ENCODE measurements around the gene SKAP1.
"Not testable (repeated sequence)": the region's sequence is repeated elsewhere in the genome, so short reads cannot be mapped to it uniquely, and the experiment has no call there.

SKAP1 gene

DNA sequence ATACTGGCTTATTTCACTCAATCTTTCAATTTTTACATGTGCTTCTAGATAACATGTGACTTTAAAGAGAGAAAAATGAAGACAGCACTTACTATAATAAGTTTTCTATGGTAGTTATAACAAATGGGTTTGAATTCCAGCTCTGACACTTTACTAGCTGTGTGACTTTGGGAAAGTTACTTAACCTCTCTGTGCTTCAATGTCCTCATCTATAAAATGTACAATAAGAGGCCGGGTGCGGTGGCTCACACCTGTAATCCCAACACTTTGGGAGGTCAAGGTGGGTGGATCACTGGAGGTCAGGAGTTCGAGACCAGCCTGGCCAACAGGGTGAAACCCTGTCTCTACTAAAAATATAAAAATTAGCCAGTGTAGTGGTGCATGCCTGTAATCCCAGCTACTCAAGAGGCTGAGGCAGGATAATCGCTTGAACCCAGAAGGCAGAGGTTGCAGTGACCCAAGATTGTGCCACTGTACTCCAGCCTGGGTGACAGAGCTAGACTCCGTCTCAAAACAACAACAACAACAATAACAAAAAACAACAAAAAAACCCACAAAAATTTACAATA is 184.5 kb downstream of the SKAP1 start:
- DNase-seq (ENCODE audit: low spot score): not testable (repeated sequence)

DNA sequence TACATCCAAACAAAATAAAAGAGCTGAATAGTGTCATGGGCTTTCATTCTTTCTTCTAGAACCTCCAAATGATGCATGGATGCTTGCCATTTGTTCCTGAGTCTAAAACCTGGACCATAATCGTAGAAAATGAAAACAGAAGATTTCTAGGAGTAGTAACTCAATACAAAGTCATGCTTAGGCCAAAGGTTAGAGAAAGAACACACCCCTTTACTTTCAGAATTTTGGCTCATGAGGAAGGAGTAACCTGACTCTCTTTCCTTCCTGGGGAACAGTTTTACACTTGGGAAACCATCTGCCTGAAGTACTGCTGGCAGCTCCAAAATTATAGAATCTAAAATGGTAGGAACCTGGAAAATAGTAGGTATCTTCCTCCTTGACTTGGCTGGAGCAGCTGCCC is 185.2 kb downstream of the SKAP1 start:
- DNase-seq (ENCODE audit: low spot score): no peak

DNA sequence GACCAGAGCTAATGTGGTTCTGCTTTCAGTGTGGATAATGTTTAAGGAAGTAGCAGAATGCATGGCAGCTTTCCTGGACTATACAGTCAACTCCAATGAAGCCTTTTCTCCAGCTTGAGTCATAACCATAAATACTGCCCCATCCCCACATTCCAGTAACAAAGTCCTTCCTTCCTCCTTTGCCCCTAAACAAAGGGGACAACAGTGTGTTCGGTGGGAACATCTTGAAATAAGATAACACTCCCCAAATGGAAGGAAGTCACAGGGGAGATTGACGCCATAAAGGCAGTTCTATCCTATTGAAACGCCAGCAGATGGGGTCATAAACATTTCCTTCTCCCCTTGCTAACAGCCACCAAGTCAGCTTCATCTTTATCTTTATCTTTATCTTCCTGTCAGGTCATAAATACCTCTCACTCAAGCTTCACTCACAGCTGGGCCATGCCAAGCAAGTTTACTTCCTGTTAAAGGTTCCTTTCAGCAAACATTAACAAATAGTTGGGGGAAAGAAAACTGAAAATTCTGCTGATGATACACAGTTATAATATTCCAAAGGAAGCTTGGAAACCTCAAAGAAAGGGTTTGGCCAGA is 185.8 kb downstream of the SKAP1 start:
- DNase-seq (ENCODE audit: low spot score): no peak

DNA sequence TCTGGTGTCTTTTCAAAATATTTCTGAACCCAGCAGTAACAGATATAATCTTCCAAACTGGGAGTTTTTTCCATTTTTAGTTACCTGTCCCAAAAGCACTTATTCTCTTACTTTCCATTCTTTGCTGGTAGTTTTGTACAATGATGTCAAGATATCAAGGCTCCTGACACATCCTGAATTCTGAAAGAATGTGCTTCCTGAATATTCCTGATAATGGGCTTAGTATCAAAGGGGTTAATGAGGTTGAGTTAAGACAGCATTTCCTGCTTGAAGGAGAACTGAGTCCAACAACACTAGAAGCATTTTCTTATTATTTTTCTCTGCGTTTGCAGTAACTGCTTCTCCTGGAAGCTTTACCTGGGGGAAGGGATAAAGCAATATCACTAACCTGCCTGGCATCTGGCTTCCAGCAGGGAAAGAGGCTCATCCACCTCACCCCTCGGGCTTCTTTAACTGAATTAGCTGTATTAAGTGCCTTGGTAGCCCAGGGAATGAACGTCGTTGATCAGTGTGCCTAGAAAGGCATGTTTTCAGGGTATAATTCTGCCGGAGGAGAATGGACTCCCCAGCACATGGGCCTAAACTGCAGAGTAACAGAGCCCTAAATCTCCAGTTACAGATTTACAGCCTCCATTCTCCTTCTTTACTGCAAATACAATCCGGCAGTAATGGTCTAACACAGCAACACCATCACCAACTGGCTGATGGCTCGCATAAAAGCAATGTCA is 188.1 kb downstream of the SKAP1 start:
- DNase-seq (ENCODE audit: low spot score): no peak

DNA sequence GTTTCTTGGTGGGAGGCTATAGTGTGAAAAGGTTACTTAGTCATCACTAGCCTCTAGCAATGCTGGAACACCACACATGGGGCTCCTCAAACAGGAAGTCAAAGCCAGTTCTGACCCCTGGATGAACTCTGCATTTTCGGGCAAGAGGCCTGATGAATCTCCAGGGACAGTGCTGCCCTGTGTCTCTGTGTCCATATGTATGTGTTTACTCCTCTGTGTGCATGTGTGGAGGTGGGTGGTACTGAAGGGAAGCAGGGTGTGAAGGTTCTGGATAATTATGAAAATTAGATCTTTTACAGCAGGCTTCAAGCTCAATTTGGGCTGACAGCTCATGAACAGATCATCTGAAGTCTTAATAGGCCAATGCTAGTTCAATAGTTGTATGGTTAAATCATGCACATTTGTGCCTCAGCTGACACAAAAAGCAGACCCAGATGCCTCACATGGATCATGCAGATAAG is 188.9 kb downstream of the SKAP1 start:
- DNase-seq (ENCODE audit: low spot score): no peak

DNA sequence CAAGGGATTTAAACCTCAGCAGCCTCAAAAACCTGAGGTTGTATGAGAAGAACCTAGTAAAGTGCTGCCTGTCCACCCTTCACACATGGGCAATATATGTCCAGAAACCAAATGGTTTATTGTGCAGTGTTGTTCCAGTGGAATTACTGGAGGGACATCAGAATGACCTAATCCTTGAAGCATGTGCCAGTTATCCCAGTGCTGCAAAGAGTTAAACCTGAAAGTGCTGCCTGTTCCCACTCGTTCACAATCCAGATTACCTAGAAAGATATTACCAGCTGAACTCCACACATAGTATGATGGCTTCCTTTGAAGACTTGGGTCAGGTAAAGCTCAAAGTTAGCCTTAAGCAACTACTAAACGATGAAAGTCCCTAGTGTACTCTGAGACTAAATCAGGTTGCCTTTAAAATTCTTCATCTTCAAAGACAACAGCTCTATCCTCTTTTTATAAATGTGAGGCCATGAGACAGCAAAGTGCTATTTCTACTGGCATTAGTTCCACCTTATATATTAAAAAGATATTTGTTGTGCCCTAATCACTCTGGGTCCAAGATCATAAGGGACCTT is 189.4 kb downstream of the SKAP1 start:
- no peak for DNase-seq (ENCODE audit: low spot score)

DNA sequence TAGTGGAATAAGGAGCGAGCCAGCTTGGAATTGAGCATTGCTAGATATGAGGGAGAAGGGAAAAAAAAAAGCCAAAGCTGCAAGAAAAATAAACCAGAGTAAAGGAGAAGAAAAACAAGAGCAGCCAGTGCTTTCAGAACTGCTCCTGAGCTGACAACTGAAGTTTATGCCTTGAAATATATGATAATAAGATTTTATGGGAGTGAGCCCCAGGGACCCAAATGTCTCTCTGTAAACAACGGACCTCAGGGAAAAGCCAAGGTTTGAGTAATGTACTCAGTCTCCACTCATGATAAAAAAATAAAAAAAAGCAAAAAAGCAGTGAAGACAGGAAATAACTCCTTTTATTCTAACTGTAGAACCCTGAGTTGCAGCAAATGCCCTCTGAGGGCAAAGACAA is 189.9 kb downstream of the SKAP1 start:
- no peak for DNase-seq (ENCODE audit: low spot score)

DNA sequence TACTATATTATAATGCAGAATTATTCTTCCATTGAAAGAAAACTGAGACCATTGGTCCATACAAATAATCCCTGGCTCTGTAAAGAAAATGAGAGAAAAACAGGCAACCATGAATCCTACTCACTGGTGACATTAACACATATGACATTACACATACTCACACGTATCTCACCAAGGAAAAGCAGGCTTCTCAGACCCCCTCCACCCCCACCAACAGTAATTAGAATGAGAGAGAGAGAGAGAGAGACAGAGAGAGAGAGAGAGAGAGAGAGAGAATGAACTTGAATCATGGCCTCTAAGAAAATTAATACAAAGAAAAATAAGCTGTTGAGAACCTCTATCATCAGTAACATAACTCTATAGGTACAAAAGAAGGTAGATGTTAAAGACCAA is 190.4 kb downstream of the SKAP1 start:
- DNase-seq (ENCODE audit: low spot score): no peak

DNA sequence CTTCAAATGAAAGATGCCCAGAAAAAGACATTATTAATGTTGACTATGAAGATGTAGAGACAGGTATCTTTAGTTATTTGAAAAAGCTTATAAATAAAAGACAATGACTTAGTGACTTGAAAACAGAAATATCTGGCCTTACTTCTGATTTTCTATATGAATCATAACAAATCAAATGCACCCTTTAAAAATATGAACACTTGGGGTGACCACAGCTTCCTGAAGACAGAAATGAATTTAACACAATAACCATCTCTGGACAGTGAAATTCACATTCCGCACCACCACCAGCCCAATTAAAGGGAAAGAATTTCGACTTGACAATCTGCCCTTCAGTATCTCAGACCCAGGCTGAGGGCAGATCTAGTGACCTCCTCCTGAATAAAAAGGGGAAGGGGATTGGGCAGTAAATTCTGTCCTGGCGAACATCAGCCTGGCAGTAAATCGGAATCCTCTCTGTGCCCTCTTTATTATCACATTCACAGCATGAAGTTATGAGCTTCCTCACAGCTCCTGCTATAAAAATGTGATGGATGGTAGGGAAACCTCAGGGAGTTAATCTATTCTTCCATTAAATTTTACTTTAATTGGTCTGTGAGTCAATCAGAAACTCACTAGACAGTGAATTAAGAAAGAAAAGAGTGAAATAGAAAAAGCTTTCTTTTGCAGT is 190.9 kb downstream of the SKAP1 start:
- DNase-seq (ENCODE audit: low spot score): no peak

DNA sequence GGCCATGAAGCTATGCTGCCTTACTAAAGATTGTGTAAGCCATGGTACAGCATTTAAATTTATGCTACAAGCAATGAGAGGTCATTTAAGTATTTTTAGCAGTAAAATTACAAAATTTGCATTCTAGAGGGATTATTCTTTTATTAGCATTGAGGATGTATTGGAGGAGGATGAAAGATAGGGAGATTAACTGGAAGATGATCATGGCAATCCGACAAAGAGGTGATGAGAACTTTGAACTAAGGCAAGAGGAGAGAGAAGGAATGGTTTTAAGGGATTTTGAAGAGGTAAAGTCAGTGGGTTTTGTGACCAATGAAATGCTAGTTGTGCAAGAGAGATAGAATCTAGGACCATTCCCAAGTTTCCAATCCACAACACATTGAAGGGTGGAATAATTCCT is 192.6 kb downstream of the SKAP1 start:
- DNase-seq (ENCODE audit: low spot score): no peak

DNA sequence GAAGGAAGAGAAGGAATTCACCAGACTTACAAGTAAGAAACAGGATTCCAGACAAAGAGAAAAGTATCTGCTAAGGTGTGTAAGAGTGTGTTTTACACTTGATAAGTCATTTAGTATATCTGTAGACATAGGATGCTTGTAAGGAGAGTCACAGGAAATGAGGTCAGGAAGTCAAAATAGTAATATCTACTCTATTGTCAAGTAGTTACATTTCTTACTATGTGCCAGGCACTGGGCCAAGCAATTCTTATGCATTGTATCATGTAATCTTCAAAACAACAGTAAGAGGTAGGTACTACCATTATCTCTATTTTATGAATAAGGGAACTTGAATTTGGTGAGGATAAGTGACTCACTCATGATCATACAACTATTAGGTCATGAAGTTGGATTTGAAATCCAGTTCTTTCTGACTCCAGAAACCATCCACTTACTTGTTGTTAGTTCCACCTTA is 193.3 kb downstream of the SKAP1 start:
- DNase-seq (ENCODE audit: low spot score): no peak

DNA sequence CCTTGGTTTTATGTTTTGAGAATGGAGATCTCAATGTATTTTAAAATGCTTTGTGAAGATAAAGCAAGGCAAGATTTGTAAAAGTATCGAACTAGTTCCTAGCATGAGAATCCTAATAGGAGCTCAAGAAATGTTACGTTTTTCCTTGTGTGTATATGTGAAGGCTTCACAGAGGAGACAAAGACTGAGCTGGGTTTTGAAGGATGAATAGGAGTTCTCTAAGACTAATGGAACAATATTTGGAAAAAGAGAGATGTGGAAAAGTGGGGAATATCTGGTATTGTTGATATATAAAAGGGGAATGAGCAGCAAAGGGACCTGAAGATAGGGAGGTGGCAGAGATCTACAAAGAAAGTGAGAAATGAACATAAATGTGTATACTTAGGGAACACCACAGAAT is 195.1 kb downstream of the SKAP1 start:
- no peak for DNase-seq (ENCODE audit: low spot score)

DNA sequence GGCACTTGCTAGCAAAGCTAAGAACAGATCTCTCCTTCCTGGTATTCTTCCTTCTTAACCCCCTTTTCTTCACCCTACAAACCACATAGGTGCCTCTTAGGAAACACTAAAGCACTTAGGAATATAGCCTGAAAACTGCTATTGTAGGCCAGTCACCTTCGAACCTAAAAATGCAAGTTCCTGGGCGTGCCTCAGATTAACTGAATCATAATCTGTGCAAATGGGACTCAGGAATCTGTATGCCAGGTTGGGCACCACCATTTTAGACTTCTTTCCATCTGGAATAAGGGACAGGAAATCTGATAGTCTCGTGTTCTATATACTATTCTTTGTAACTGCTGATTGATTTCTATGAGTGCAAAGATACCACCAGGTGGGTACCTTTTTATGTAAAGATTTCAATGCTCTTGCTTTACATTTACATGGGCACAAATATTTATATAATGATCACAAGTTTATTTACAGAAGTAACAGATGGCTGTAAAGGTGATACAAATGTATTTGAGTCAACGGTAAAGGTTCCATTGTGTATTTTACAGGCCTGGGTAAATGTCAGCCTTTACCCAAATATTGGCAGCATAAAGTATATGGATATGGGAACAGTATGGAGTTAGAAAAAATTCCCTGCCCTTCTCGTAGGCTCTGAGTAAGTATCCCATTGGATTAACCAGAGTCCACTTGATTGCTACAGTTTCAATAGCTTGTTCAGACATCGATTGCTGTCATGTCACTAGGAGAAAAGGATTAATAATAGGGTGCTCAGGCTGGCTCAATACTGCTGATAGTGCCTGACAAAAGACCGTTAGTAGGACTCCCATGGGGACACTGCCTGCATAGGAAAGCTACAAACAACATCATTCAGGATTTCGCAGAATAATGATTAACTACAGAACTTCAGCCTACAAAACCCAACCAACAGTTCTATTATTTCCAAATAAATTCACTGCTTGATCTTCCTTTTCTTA is 197.7 kb downstream of the SKAP1 start:
- no peak for DNase-seq (ENCODE audit: low spot score)

DNA sequence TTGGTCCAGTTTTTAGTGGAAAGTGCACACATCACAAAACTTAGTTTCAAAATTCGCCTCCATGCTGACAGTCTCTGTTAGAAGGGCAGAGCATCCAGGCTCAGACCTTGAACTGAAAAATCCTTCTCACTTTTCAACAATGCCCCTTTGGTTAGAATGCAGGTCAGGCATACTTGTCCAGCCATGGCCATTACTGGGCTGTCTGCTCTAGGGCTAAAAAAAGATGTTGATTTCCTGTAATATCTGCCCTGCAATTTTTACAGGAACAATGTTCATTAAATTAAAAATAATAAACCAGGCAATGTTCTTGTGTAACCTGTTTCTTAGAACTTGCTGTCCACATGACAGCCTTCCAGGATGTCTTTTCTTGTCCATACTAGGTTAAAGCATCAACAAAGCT is 200.1 kb downstream of the SKAP1 start:
- DNase-seq (ENCODE audit: low spot score): no peak

DNA sequence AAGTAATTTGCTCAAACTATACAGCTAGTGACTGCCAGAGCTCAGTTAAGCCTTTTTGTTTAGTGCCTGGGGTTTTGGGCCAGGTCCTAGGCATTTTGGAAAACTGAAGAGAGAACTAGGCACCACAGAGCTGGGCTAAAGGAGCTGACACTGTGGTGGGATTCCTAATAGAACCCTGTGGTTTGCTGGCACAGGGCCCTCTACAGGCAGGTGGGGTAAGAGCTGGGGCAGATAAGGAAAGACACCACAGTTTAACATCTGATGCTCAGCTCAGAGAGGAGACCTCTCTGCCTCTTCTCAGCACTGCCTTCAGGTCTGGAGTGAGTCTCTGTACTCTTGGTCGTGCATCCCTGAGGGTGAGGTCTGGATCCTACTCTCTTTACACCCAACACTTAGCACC is 201.3 kb downstream of the SKAP1 start:
- no peak for DNase-seq (ENCODE audit: low spot score)

DNA sequence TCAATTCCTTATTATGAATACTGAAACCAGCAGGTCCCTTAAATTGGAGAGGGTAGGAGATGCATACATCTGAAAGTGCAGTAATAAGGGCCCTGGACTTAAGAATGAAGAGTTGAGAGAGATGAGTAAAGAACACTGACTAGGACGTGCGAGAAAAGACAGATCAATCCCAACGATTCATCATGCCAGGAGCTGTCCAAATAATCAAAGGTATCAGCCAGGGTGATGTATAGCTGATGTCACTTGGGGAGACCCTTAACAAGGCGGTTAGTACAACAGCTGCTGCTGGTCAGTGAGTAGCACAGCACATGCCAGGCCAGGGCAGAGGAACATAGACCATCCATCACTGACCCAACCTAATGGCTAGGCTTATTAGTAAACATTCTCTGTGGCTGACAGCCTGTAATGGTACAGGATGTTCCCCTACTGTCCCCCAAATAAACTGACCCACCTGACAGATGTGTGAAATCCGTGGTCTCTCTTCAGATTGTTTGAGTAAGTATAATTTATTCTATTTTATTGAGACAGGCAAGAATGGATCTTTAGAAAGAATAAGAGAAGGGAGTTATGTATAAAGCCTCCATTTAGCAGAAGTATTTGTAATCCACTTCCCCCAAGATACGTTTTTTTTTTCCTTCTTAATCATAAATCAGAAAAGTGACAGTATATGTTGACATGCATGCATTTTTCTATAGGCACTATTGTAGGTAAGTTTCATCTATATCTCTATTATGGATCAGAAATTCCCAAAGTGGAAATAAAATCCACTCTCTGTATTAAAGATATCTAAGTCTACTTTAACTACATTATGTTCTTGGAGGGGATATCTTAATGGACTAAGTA is 204.1 kb downstream of the SKAP1 start:
- no peak for DNase-seq (ENCODE audit: low spot score)

DNA sequence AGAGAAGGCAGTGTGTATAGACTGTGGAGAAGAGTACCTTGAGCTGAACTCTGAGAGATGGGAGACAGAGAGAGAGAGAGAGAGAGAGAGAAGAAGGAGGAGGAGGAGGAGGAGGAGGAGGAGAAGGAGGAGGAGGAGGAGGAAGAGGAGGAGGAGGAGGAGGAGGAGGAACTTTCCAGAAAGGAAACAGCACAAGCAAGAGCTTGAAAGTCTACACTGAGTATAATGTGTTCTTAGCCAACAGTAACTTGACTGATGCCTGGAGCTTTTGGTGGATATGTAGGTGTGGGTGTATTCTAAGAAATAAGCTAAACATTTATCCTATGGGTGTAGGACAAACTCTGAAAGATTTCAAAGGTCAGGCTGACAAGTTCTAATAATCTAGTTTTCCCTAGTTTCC is 206.1 kb downstream of the SKAP1 start:
- DNase-seq (ENCODE audit: low spot score): no peak

DNA sequence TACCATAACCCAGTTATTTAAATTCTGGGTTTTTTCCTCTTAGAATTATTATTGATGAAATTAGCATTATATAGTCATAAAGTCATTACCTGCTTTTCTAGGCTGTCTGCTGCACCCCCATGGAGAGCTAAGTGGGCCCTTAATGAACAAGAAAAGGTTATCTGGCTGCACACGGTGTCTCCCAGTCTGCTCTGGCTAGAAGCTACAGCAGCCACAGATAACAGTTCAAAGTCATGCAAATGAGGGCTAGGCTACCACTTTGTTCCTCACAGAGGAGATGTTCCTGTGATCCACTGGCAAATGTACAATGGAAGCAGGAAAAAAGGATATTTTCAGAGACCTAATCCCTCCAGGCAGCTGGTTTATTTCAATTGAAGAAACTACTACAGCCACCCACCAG is 210.4 kb downstream of the SKAP1 start:
- DNase-seq (ENCODE audit: low spot score): no peak

DNA sequence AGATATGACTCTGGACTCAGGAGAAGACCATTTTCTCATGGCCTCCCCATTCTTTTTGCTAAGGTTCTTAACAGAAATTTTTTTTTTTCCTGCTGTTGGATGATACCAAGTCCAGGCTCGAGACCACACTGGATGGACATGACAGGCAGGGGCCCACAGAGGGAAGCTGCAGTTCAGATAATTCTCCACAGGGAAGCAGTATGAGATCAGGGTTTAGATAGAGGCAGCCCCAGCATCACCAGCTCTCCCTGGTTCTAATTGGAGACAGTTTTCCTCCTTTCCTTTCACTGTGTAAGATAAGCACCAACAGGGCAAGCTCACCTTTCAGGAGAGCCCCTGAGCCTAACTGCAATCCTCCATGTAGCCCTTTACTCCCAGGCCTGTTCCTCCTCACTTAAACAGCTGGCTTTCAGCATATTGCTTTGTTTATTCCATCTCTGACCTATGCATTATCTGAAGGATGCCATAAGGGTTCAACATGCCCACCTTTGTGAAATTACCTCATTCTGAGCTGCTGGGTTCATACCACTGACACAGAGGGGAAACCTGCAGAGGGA is 214.4 kb downstream of the SKAP1 start:
- peak; percentile 39 for DNase-seq (ENCODE audit: low spot score)

DNA sequence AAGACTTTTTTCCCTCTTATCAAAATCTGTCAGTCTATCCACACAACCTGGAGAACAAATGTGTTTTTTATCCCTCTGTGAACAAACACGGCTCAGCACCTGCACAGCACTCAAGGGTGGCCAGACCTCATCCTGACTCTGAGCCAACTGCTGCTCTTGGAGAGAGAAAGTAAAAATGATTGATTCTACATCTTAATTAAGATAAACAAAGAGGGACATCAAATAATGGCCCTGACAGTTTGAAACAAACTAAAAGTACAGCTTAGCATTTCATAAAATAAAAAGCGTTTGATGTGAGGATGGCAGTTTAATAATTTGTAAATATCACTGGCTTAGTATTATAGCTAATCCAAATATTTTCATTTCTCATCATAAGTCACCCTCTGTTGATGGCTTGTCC is 216.2 kb downstream of the SKAP1 start:
- no peak for DNase-seq (ENCODE audit: low spot score)
